GM19238 (cell line): ENCODE data around the gene TNIP2.
"Not testable (repeated sequence)": the region's sequence is repeated elsewhere in the genome, so short reads cannot be mapped to it uniquely, and the experiment has no call there.

ENCODE experiments used
- DNase-seq: peaks from one replicate; pipeline ENCODE4 v3.0.0; 2011; ENCODE audit warnings: low spot score; ENCODE audit not compliant: insufficient read length

Gene TNIP2

DNA sequence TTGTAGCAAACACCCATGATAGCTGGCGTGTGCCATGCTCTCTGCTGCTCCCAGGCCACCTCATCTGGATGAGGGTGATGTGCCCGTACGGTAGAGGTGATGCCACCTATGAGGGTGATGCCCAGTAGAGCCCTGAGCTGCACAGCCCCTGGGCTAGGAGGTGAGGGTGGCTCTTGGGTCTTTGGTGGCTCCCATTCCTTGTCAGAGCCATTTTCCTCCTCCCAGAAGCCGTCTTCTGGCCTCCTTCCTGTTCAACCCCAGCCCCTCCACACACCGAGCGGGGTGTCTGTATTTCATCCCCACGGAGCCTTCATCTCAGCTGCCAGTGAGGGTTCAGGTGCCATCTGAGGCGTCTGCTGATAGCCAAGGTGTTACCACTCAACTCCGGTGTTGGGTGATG is 12.0 kb upstream of the TNIP2 start:
- no peak for DNase-seq

- DNase-seq, result no peak
Observed at GRCh38 chr4:2767705-2768074, 11.6 kb upstream of the TNIP2 start.

GRCh38 chr4:2767046-2767704 is 11.0 kb upstream of the TNIP2 start:
- no peak for DNase-seq

DNA sequence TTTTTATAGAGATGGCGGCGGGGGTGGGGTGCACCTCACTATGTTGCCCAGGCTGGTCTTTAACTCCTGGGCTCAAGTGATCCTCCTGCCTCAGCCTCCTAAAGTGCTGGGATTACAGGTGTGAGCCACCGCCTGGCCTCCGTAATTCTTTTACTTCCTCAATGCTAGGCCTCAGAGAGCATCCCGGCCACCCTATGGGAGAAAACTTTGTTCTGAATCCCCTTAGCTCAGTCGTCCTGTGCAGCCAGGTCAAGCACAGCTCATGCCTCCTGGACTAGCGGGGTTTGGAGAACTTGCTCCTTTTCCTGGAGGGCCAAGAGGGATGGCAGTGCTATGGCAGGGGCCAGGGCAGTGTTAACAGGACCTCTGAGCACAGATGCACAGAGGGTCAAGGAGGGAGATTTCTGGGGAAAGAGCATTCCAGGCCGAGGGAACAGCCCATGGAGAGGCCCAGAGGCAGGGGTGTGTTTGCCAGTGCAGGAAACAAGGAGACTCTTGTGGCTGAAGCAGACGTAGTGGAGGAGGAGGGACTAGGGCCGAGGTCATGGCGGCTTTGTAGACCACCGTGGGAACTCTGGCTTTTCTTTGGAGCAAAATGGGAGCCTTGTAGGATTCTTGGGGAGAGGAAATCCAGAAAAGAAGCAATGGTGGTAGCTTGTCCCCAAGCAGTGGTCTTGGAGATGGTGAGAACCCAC is 9.8 kb upstream of the TNIP2 start:
- DNase-seq, result no peak

DNA sequence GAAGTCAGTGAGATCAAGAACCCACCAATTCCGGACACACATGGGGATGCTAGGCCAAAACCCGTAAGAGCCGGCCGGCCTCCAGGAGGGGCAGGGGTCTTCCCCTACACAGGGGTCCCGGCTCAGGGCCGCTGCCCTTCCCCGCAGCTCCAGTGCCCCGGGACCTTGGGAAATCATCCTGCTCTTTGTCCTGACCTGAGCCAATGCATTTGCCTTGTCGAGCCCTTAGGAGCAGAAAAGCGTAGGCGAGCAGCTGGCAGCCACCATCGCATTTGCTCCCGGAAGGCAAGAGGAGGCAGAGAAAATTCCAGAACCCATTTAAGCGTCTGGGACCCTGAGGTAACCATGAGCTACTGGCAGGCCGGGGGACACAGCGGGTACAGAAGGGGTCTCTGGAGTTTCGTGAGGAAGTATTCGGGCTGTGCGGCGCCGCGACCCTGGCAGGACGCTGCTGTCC is 7.4 kb upstream of the TNIP2 start:
- no peak for DNase-seq

DNA sequence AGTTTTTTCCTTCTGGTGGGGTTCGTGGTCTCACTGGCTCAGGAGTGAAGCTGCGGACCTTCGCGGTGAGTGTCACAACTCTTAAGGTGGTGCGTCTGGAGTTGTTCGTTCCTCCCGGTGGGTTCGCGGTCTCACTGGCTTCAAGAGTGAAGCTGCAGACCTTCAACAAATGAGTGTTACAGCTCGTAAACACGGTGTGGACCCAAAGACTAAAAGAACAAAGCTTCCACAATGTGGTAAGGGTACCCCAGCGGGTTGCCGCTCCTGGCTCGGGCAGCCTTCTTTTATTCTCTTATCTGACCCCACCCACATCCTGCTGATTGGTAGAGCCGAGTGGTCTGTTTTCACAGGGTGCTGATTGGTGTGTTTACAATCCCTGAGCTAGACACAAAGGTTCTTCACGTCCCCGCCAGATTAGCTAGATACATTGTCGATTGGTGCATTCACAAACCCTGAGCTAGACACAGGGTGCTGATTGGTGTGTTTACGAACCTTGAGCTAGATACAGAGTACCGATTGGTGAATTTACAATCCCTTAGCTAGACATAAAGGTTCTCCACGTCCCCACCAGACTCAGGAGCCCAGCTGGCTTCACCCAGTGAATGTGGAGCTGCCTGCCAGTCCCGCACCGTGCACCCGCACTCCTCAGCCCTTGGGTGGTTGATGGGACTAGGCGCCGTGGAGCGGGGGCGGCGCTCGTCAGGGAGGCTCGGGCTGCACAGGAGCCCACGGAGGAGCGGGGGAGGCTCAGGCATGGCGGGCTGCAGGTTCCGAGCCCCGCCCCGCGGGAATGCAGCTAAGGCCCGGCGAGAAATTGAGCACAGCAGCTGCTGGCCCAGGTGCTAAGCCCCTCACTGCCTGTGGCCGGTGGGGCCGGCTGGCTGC is 6.6 kb upstream of the TNIP2 start:
- DNase-seq, result not testable (repeated sequence)

GRCh38 chr4:2762048-2762447 is 5.9 kb upstream of the TNIP2 start:
- no peak for DNase-seq

DNA sequence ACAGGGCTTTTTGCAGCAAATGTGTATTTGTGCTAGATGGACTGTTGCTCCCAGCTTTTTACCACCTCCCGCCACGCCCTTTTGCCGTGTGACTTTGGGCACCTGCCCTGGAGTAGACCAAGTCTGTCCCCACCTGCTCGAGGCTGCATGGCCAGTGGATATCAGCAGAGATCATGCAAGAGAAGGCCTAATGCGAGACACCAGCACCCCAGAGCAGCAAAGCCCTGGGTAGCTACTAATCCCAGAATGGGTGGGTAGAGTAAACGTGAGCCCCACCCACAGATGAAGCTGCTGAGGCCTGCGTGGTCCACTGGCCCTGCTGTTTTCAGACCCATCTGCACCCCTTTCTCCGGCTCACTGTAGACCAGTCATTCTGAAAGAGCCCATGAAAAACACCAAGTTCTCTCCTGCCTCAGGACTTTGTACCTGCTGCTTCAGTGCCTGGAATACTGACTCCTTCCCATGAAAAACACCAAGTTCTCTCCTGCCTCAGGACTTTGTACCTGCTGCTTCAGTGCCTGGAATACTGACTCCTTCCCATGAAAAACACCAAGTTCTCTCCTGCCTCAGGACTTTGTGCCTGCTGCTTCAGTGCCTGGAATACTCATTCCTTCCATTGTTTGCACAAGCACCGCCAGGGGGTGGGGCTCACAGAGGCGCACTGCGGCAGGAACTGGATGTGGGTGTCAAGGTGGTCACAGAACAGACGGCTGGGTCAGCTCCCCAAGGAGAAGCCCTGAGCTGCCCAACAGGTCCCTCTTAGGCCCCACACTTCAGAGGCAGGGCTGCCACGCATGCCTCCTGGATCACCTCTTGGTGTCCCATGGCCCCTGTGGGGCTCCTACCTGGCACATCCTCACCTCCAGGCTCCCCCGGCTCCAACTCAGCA is 5.1 kb upstream of the TNIP2 start:
- DNase-seq, result no peak

- no peak for DNase-seq
Observed at GRCh38 chr4:2757426-2757825, 1.3 kb upstream of the TNIP2 start.

GRCh38 chr4:2756691-2757350 is 685 bp upstream of the TNIP2 start:
- no peak for DNase-seq

DNA sequence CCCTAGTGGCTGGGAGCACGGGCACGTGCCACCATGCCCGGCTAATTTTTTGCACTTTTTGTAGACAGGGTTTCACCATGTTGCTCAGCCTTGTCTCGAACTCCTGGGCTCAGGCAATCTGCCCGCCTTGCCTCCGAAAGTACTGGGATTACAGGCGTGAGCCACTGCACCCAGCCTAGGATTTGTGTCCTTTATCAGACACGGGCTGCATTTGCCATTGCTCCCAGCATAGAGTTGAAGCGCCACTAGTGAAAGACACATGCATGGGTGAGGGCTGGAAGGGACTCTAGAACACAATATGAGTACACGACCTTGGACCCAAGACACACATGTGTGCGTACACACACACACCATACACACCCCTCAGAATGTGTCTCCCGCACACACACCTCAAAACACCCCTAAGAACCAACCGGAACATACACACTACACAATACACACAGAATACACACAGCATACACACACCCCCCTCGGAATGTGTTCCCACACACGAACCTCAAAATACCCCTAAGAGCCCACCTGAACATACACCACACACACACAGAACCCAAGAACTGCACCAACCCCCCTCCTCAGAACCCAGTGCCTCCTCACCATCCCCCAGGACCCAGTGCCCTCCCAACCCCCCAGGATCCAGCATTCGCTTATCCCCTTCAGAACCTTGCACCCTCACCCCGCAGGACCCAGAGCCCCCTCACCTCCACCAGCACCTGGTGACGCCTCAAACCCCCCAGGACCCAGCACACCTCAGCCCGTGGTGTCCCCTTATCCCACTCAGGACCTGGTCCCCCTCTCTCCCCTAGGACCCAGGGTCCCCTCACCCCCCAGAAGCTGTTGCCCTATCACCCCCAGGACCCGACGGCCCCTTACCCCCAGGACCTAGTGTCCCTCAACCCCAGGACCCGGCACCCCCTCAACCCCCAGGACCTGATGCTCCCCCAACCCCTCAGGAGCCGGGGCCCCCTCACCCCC is 1.0 kb downstream of the TNIP2 start:
- DNase-seq, result no peak

DNA sequence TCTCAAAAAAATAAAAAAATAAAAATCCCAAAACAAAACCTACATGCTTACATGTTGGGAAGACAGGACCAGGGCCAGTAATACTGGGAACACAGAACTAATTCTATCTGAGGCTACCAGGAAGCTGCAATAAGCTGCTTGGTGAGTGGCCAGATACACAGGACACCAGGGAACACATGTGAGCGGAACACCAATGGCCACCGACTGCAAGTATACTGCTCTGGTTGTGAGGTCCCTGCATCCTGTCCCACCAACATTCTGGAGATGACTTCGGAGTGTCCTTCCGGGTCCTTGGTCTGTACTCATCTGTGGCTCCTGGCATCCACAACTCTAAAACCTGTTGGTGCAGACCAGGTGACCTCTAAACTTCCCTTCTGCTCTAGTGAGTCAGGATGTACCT is 2.7 kb downstream of the TNIP2 start:
- DNase-seq, result no peak

- no peak for DNase-seq
Observed at GRCh38 chr4:2750719-2751605, 5.2 kb downstream of the TNIP2 start.

GRCh38 chr4:2746891-2747695 is 9.0 kb downstream of the TNIP2 start:
- DNase-seq, result no peak

DNA sequence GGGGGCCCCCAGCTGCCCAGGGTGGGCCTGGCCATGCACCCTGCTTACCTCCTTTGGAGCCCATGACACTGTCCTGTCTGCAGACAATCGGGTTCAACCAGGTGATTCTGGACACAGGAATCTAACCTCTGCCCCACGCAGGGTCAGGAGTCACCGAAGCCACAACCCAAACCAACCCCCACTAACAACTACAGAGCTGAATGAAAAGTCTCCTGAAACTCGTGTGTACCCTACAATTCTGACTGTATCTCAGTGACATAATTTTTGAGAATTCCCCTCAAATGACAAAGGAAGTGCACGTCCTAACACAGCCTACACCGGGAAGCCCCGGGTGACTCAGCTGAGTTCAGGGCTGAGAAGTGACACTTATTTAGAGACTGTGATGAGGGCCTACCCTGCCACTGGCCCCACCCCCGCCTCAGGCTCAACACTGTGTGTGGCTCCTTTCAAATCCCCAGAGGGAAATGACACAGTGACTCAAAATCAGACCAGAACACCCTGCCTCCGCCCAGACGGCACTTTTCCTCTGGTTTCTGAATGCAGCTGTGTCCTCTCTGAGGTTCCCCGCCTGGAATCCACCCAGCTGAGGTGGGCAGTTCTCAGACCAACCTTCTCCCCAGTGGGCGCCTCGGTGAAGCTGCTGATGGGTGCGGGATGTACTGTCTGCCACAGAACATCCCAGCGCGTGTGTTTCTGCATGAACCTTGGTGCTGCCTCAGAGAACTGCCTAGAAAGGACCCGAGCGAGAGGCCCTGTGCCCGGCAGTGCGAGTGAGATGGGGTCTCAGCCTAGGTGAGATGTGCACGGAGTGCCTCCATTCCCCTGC is 9.9 kb downstream of the TNIP2 start:
- DNase-seq, result peak; percentile 90

- no peak for DNase-seq
Observed at GRCh38 chr4:2745516-2745915, 10.6 kb downstream of the TNIP2 start.
